Chondrocyte (in vitro differentiated cells): ENCODE results near the gene ANKS3. TPM values are rescaled to one million over a fixed set of nuclear protein-coding genes. Genes with fewer than 3 reads are reported as not detected.
A peak's percentile ranks its signal among the peaks of the same experiment; 100 is the strongest.

Experiments used
- DNase-seq: peaks from one replicate; pipeline ENCODE4 v3.0.0; 2021; ENCODE audit warnings: mixed read lengths, low spot score
- H3K27ac Mint-ChIP-seq: one replicate; pipeline ENCODE4 v1.8.0; 2021; ENCODE audit warnings: mild to moderate bottlenecking, moderate library complexity, mixed read lengths; ENCODE audit not compliant: unreplicated experiment
- H3K27me3 Mint-ChIP-seq: 2 replicates; pipeline ENCODE4 v1.8.0; 2021; ENCODE audit warnings: low read depth, mixed read lengths
- H3K36me3 Mint-ChIP-seq: 2 replicates; pipeline ENCODE4 v1.8.0; 2021; ENCODE audit warnings: low read depth, mixed read lengths
- H3K4me1 Mint-ChIP-seq: 2 replicates; pipeline ENCODE4 v1.8.0; 2021; ENCODE audit warnings: low read depth, mild to moderate bottlenecking, mixed read lengths
- H3K4me3 Mint-ChIP-seq: one replicate; pipeline ENCODE4 v1.8.0; 2021; ENCODE audit warnings: mild to moderate bottlenecking, moderate library complexity, mixed read lengths; ENCODE audit not compliant: unreplicated experiment
- H3K9me3 Mint-ChIP-seq: 2 replicates; pipeline ENCODE4 v1.8.0; 2021; ENCODE audit warnings: low read depth, mixed read lengths
- total RNA-seq: library from RNA; stranded (reverse); gene quantifications from 3 replicates; pipeline ENCODE4 v1.2.1, GENCODE V29; 2021
- TF ChIP-seq, protein P1 (sequence below): fragments of 200-600 bp; sonication (generic); IDR thresholded peaks from 2 replicates; pipeline ENCODE4 v1.5.0; 2021; ENCODE audit warnings: antibody characterized with exemption, mild to moderate bottlenecking, moderate library complexity

ANKS3 gene
- total RNA-seq, 1 donor from 2014 or later, result 21.8 TPM

GRCh38 chr16:4663777-4664465 is 70.2 kb downstream of the ANKS3 start:
- Mint-ChIP-seq H3K4me1 (peaks cover 18% of the 10 kb centered on the region), H3K36me3 (peaks cover 12% of the 10 kb centered on the region), H3K27ac (no peak overlapping the region), H3K9me3 (no peaks in the 10 kb centered on the region), H3K4me3 (no peak overlapping the region), H3K27me3 (no peaks in the 10 kb centered on the region)
- no peak for DNase-seq
- TF ChIP-seq, protein P1, sequence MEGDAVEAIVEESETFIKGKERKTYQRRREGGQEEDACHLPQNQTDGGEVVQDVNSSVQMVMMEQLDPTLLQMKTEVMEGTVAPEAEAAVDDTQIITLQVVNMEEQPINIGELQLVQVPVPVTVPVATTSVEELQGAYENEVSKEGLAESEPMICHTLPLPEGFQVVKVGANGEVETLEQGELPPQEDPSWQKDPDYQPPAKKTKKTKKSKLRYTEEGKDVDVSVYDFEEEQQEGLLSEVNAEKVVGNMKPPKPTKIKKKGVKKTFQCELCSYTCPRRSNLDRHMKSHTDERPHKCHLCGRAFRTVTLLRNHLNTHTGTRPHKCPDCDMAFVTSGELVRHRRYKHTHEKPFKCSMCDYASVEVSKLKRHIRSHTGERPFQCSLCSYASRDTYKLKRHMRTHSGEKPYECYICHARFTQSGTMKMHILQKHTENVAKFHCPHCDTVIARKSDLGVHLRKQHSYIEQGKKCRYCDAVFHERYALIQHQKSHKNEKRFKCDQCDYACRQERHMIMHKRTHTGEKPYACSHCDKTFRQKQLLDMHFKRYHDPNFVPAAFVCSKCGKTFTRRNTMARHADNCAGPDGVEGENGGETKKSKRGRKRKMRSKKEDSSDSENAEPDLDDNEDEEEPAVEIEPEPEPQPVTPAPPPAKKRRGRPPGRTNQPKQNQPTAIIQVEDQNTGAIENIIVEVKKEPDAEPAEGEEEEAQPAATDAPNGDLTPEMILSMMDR, result no peak

DNA sequence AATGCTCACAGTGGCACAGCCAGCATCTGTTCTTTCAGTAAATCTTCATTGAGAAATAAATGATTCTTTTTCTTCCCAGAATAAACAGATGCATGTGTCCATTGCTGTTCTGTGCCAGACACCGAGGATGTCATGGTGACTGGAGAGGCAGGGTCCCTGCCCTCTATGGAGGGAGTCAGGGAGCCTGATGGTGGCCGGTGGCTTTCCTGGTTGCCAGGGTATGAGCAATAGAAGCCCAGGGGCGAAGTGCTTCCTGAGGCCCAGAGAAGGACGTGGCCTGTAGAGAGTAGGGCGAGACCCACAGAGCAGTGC is 70.7 kb downstream of the ANKS3 start:
- TF ChIP-seq, protein P1, result no peak
- H3K9me3 Mint-ChIP-seq, result no peaks in the 10 kb centered on the region
- DNase-seq, result no peak
- H3K27ac Mint-ChIP-seq, result no peak overlapping the region
- H3K4me1 Mint-ChIP-seq, result peaks cover 18% of the 10 kb centered on the region
- H3K36me3 Mint-ChIP-seq, result peaks cover 12% of the 10 kb centered on the region
- no peak overlapping the region for H3K4me3 Mint-ChIP-seq
- no peaks in the 10 kb centered on the region for H3K27me3 Mint-ChIP-seq

- peaks cover 12% of the 10 kb centered on the region for H3K36me3 Mint-ChIP-seq
- H3K4me1 Mint-ChIP-seq, result peaks cover 18% of the 10 kb centered on the region
- H3K27ac Mint-ChIP-seq, result peak overlapping the region; percentile 12
- H3K9me3 Mint-ChIP-seq, result no peaks in the 10 kb centered on the region
- no peaks in the 10 kb centered on the region for H3K27me3 Mint-ChIP-seq
- no peak for DNase-seq
- no peak overlapping the region for H3K4me3 Mint-ChIP-seq
- TF ChIP-seq, protein P1, result no peak
These were observed 72.4 kb downstream of the ANKS3 start for GRCh38 chr16:4661661-4662060.

- no peak for DNase-seq
- Mint-ChIP-seq H3K4me3 (no peak overlapping the region), H3K36me3 (peaks cover 15% of the 10 kb centered on the region), H3K27ac (peak overlapping the region; percentile 52), H3K4me1 (peaks cover 18% of the 10 kb centered on the region), H3K27me3 (no peaks in the 10 kb centered on the region), H3K9me3 (no peaks in the 10 kb centered on the region)
- TF ChIP-seq, protein P1, result no peak
These were observed 73.5 kb downstream of the ANKS3 start for GRCh38 chr16:4660454-4661007.

DNA sequence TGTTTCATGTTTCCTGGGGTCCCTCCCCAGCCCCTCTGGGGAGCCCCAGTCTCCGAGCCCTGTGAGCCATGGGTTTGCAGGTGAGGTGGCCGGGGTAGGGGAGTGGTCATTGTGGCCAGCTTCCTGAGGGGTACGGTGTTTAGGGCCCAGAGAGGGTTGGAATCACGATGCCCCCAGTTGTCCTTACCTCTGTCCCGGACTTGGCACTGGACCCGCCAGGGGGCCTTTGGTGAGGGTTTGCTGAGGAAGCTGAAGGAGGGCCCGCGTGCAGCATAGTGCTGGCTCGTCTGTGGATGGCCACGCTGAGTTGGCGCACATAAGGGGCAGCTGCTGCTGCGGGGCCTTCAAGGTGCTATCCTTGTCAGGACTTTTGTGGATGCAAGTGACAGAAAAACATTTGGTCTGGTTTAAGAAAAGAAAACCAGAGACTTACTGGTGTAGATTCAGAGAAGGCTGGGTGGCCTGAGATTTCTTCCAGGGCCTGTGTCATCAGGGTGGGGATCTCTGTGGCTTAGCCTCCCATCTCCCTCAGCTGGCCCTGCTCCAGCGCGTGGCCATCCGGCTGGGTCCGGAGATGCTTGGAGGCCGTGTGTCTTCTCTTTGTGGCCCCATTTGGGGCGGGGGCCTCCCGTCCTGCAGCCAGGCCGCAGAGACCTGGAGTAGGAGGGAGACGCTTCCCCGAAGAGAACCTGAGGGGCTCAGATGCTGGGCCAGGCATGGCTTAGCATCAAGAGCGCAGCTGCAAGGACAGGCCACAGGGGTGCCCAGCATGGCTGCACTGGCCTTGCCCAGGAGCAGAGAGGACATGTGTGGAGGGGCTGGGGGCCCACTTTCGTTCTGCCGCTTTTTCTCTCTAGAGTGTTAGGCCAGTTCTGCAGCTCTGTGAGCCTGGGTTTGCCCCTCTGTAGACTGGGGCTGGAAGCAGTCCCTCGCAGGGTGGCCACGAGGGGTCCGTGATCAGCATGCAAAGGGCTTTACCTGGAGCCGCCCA is 74.4 kb downstream of the ANKS3 start:
- DNase-seq, result no peak
- H3K27ac Mint-ChIP-seq, result no peak overlapping the region
- H3K4me1 Mint-ChIP-seq, result peaks cover 18% of the 10 kb centered on the region
- H3K36me3 Mint-ChIP-seq, result peaks cover 14% of the 10 kb centered on the region
- no peaks in the 10 kb centered on the region for H3K27me3 Mint-ChIP-seq
- H3K9me3 Mint-ChIP-seq, result no peaks in the 10 kb centered on the region
- TF ChIP-seq, protein P1, result no peak
- H3K4me3 Mint-ChIP-seq, result no peak overlapping the region
